Tibial nerve (tissue), 4 donors: ENCODE measurements around the gene KLK8. TPM values are rescaled to one million over a fixed set of nuclear protein-coding genes. Genes with fewer than 3 reads are reported as not detected.

Experiments used
- DNase-seq, 2 donors: peaks; one replicate each; pipeline ENCODE4 v3.0.0-alpha.2; 2019; ENCODE audit warnings: low spot score in 2 of 2
- H3K27ac ChIP-seq, 4 donors: fragments of 200-600 bp; sonication (generic) in 3 of 4; one replicate each; pipeline ENCODE4 v1.5.1; 2017 to 2019; ENCODE audit warnings: mild to moderate bottlenecking in 1 of 4
- H3K27me3 ChIP-seq, 2 donors: fragments of 200-600 bp; sonication (generic) in 1 of 2; one replicate each; pipeline versions ENCODE4 v1.5.1 to v1.6.0; 2017 to 2019
- H3K36me3 ChIP-seq, 3 donors: fragments of 200-600 bp; sonication (generic); one replicate each; pipeline ENCODE4 v1.5.1; 2018 to 2019
- H3K4me1 ChIP-seq, 4 donors: fragments of 200-600 bp; sonication (generic) in 3 of 4; one replicate each; pipeline ENCODE4 v1.5.1; 2017 to 2019
- H3K4me3 ChIP-seq, 4 donors: fragments of 200-600 bp; sonication (generic) in 3 of 4; one replicate each; pipeline ENCODE4 v1.5.1; 2017 to 2019; ENCODE audit warnings: mild to moderate bottlenecking in 1 of 4, moderate library complexity in 1 of 4
- H3K9me3 ChIP-seq, 4 donors: fragments of 200-600 bp; sonication (generic) in 3 of 4; one replicate each; pipeline ENCODE4 v1.5.1; 2017 to 2019
- CTCF ChIP-seq, 5 experiments: fragments of 200-600 bp in 3 of 5; fragments of 450-650 bp in 2 of 5; sonication (generic) in 3 of 5; IDR thresholded peaks; one replicate each; pipeline ENCODE4 v1.5.1; 2016 to 2019; ENCODE audit warnings: antibody characterized with exemption in 5 of 5, mild to moderate bottlenecking in 3 of 5, moderate library complexity in 2 of 5
- EP300 ChIP-seq, 2 donors: sonication (generic); formaldehyde crosslinking; IDR thresholded peaks; one replicate each; pipeline ENCODE4 v1.6.1; 2017; ENCODE audit warnings: antibody characterized with exemption in 2 of 2, mild to moderate bottlenecking in 1 of 2
- POLR2A ChIP-seq, 2 donors: fragments of 450-650 bp; IDR thresholded peaks; one replicate each; pipeline ENCODE4 v1.6.1; 2017; ENCODE audit warnings: antibody characterized with exemption in 2 of 2, mild to moderate bottlenecking in 2 of 2, moderate library complexity in 2 of 2
- WGBS, 2 donors: methylation state at CpG; one replicate each; pipeline ENCODE4 v1.1.5; 2018; 5-methylcytosine and 5-hydroxymethylcytosine counted together
- total RNA-seq, 4 donors: library from RNA; depleted of rRNA; stranded (reverse); fragments of >200 nt; gene quantifications; one replicate each; pipeline ENCODE4 v1.1.0, GENCODE V29; 2016

The KLK8 gene
- total RNA-seq, 4 donors from 2014 or later, result 1.6 to 2.2 (median 1.9) TPM; not detected in 1

GRCh38 chr19:50959731-50960500 lies 41.5 kb downstream of the KLK8 start:
- no peak overlapping the region for H3K27ac ChIP-seq
- H3K9me3 ChIP-seq, result peaks cover 0 to 9% (median 0%) of the 10 kb centered on the region in 4 donors
- TF ChIP-seq POLR2A (IDR thresholded peaks at IDR 0.05) (no peak), EP300 (IDR thresholded peaks at IDR 0.05) (no peak), CTCF (IDR thresholded peaks at IDR 0.05) (no peak)
- no peaks in the 10 kb centered on the region for H3K36me3 ChIP-seq
- no peak overlapping the region for H3K4me3 ChIP-seq
- no peak for DNase-seq
- H3K27me3 ChIP-seq, result no peaks in the 10 kb centered on the region
- H3K4me1 ChIP-seq, result no peaks in the 10 kb centered on the region
- WGBS, 2 donors, result 55 to 61% methylated on average over 9 of the region's 9 CpGs

GRCh38 chr19:50957587-50957986 lies 43.8 kb downstream of the KLK8 start:
- H3K27ac ChIP-seq, result no peak overlapping the region
- TF ChIP-seq POLR2A (IDR thresholded peaks at IDR 0.05) (no peak), EP300 (IDR thresholded peaks at IDR 0.05) (no peak)
- peaks cover 0 to 9% (median 0%) of the 10 kb centered on the region in 4 donors for H3K9me3 ChIP-seq
- H3K27me3 ChIP-seq, result no peaks in the 10 kb centered on the region
- WGBS, 2 donors, result 77 to 80% methylated on average over 8 of the region's 8 CpGs
- H3K36me3 ChIP-seq, result no peaks in the 10 kb centered on the region
- no peaks in the 10 kb centered on the region for H3K4me1 ChIP-seq
- no peak for DNase-seq
- H3K4me3 ChIP-seq, result no peak overlapping the region

- no peaks in the 10 kb centered on the region for H3K9me3 ChIP-seq
- no peak for TF ChIP-seq CTCF (IDR thresholded peaks at IDR 0.05)
- no peak for TF ChIP-seq EP300 (IDR thresholded peaks at IDR 0.05)
- TF ChIP-seq POLR2A (IDR thresholded peaks at IDR 0.05), result no peak
- WGBS, 2 donors, result 7 to 9% methylated on average over 7 of the region's 7 CpGs
- H3K27me3 ChIP-seq, result no peaks in the 10 kb centered on the region
- no peak for DNase-seq
- no peaks in the 10 kb centered on the region for H3K4me1 ChIP-seq
- no peaks in the 10 kb centered on the region for H3K36me3 ChIP-seq
- no peak within 1 kb of the TSS for H3K4me3 ChIP-seq
- H3K27ac ChIP-seq, result no peak within 1 kb of the TSS
Measured at GRCh38 chr19:50952910-50953309, 48.5 kb downstream of the KLK8 start, which contains the start of gene KLK5. Gene KLK5, minus strand, starts transcription at chr19:50953038. Its CDS starts 381 bp downstream, at chr19:50952657.

GRCh38 chr19:50949861-50950260 lies 51.5 kb downstream of the KLK8 start:
- Histone ChIP-seq H3K4me3 (no peak overlapping the region), H3K4me1 (no peaks in the 10 kb centered on the region), H3K27me3 (no peaks in the 10 kb centered on the region), H3K9me3 (peaks cover 0 to 8% (median 0%) of the 10 kb centered on the region in 4 donors), H3K27ac (no peak overlapping the region), H3K36me3 (no peaks in the 10 kb centered on the region)
- WGBS, 2 donors, result 58 to 65% methylated on average over 19 of the region's 19 CpGs
- TF ChIP-seq CTCF (IDR thresholded peaks at IDR 0.05), result no peak
- TF ChIP-seq EP300 (IDR thresholded peaks at IDR 0.05), result no peak
- TF ChIP-seq POLR2A (IDR thresholded peaks at IDR 0.05), result no peak
- DNase-seq, result no peak

GRCh38 chr19:50947123-50947522 lies 54.3 kb downstream of the KLK8 start:
- Histone ChIP-seq H3K4me3 (no peak overlapping the region), H3K27me3 (no peaks in the 10 kb centered on the region)
- 82 to 85% methylated on average over 4 of the region's 4 CpGs for WGBS, 2 donors

More at GRCh38 chr19:50947123-50947522, 54.3 kb downstream of the KLK8 start:
- no peak for DNase-seq
- H3K4me1 ChIP-seq, result no peaks in the 10 kb centered on the region
- no peaks in the 10 kb centered on the region for H3K36me3 ChIP-seq
- H3K9me3 ChIP-seq, result peaks cover 0 to 12% (median 0%) of the 10 kb centered on the region in 4 donors
- no peak overlapping the region for H3K27ac ChIP-seq
- TF ChIP-seq CTCF (IDR thresholded peaks at IDR 0.05) (no peak), POLR2A (IDR thresholded peaks at IDR 0.05) (no peak), EP300 (IDR thresholded peaks at IDR 0.05) (no peak)

Other genes starting within 250 kb of the KLK8 start
- gene GPR32, start 231.1 kb downstream of the KLK8 start, total RNA-seq, result not detected
- not detected for gene ACP4, start 211.2 kb downstream of the KLK8 start, total RNA-seq
- gene KLK1, start 177.8 kb downstream of the KLK8 start, total RNA-seq, result 1 to 10 TPM in 2 of 4 donors, under 1 TPM in 1, not detected in 1; 0.78 to 1.8 (median 1.5) TPM
- gene KLK15, start 168.0 kb downstream of the KLK8 start, total RNA-seq, result not detected
- not detected for gene KLK3, start 146.7 kb downstream of the KLK8 start, total RNA-seq
- gene KLK2, start 128.2 kb downstream of the KLK8 start, total RNA-seq, result not detected
- gene KLK4, start 90.2 kb downstream of the KLK8 start, total RNA-seq, result 1 to 10 TPM in 1 of 4 donors, under 1 TPM in 1, not detected in 2; 0.59 to 1.2 TPM
- gene KLK5, start 48.6 kb downstream of the KLK8 start, total RNA-seq, result not detected
- 1 to 10 TPM in 3 of 4 donors, not detected in 1; 2.1 to 5.9 (median 2.5) TPM for gene KLK6, start 32.0 kb downstream of the KLK8 start, total RNA-seq
- gene KLK7, start 17.7 kb downstream of the KLK8 start, total RNA-seq, result 1 to 10 TPM in 3 of 4 donors, under 1 TPM in 1; 0.90 to 7.6 (median 4.6) TPM
- 1 to 10 TPM in 2 of 4 donors, under 1 TPM in 1, not detected in 1; 0.22 to 3.1 (median 1.4) TPM for gene KLK10, start 18.1 kb upstream of the KLK8 start, total RNA-seq
- 1 to 10 TPM in 1 of 4 donors, not detected in 3; 1.3 TPM for gene KLK11, start 25.0 kb upstream of the KLK8 start, total RNA-seq
- not detected for gene KLK12, start 33.4 kb upstream of the KLK8 start, total RNA-seq
- under 1 TPM in 1 of 4 donors, not detected in 3; 0.63 TPM for gene KLK13, start 63.5 kb upstream of the KLK8 start, total RNA-seq
- not detected for gene KLK14, start 81.3 kb upstream of the KLK8 start, total RNA-seq
- 10 to 100 TPM in 3 of 4 donors, 1 to 10 TPM in 1; 7.4 to 25.5 (median 18.3) TPM for gene CTU1, start 106.8 kb upstream of the KLK8 start, total RNA-seq
- gene SIGLEC9, start 123.3 kb upstream of the KLK8 start, total RNA-seq, result 10 to 100 TPM in 1 of 4 donors, 1 to 10 TPM in 3; 4.2 to 18.0 (median 5.0) TPM
- gene SIGLEC7, start 140.7 kb upstream of the KLK8 start, total RNA-seq, result 1 to 10 TPM in 2 of 4 donors, under 1 TPM in 2; 0.42 to 7.5 (median 1.1) TPM
- 10 to 100 TPM in 1 of 4 donors, 1 to 10 TPM in 3; 2.9 to 27.0 (median 8.9) TPM for gene CD33, start 223.5 kb upstream of the KLK8 start, total RNA-seq
- not detected for gene SIGLECL1, start 249.5 kb upstream of the KLK8 start, total RNA-seq